HG03103 (cell line): ENCODE data around the gene PCDHA10.
"Not testable (repeated sequence)": the region's sequence is repeated elsewhere in the genome, so short reads cannot be mapped to it uniquely, and the experiment has no call there.

Experiments used
- ATAC-seq: cut with Tn5 transposase; IDR thresholded peaks from one replicate; pipeline ENCODE4 v1.9.1; 2021; ENCODE audit warnings: low read depth; ENCODE audit not compliant: unreplicated experiment

The PCDHA10 gene

DNA sequence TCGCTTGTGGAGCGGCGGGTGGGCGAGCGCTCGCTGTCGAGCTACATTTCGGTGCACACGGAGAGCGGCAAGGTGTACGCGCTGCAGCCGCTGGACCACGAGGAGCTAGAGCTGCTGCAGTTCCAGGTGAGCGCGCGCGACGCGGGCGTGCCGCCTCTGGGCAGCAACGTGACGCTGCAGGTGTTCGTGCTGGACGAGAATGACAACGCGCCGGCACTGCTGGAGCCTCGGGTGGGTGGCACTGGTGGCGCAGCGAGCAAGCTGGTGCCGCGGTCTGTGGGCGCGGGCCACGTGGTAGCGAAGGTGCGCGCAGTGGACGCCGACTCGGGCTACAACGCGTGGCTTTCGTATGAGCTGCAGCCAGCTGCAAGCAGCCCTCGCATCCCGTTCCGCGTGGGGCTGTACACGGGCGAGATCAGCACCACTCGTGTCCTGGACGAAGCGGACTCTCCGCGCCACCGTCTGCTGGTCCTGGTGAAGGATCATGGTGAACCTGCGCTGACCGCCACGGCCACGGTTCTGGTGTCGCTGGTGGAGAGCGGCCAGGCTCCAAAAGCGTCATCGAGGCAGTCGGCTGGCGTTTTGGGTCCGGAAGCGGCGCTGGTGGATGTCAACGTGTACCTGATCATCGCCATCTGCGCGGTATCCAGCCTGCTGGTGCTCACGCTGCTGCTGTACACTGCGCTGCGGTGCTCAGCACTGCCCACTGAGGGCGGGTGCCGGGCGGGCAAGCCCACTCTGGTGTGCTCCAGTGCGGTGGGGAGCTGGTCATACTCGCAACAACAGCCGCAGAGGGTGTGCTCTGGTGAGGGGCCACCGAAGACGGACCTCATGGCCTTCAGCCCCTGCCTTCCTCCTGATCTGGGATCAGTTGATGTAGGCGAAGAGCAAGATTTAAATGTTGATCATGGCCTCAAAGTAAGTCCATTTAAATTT, 12.6 kb upstream of the PCDHA10 start:
- no peak for ATAC-seq

DNA sequence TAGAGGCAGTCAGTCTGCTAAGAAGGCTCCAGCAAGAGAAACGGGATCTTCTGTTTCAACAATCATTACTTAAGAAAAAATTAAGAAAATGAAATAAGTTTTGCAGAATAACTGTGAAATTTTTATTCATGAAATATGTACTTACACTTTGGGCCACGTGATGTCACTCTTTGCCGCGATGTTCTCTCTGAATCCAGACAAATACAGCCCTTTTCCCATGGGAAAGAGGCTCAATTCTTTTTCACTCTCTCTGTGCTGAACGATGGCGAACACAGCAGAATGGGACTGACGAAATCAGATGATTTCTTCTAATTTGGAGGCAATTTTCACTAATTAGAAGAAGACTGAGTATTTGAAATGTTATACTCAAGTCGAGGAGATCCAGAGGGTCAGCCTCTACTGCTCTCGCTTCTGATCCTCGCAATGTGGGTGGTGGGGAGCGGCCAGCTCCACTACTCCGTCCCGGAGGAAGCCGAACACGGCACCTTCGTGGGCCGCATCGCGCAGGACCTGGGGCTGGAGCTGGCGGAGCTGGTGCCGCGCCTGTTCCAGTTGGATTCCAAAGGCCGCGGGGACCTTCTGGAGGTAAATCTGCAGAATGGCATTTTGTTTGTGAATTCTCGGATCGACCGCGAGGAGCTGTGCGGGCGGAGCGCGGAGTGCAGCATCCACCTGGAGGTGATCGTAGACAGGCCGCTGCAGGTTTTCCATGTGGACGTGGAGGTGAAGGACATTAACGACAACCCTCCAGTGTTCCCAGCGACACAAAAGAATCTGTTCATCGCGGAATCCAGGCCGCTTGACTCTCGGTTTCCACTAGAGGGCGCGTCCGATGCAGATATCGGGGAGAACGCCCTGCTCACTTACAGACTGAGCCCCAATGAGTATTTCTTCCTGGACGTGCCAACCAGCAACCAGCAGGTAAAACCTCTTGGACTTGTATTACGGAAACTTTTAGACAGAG, 7.3 kb upstream of the PCDHA10 start, which contains the start of gene PCDHA9:
PCDHA9 (plus strand) TSS at position 244 of the 964 bp plus-strand sequence; CDS start at position 358, 114 bp downstream.
- not testable (repeated sequence) for ATAC-seq

DNA sequence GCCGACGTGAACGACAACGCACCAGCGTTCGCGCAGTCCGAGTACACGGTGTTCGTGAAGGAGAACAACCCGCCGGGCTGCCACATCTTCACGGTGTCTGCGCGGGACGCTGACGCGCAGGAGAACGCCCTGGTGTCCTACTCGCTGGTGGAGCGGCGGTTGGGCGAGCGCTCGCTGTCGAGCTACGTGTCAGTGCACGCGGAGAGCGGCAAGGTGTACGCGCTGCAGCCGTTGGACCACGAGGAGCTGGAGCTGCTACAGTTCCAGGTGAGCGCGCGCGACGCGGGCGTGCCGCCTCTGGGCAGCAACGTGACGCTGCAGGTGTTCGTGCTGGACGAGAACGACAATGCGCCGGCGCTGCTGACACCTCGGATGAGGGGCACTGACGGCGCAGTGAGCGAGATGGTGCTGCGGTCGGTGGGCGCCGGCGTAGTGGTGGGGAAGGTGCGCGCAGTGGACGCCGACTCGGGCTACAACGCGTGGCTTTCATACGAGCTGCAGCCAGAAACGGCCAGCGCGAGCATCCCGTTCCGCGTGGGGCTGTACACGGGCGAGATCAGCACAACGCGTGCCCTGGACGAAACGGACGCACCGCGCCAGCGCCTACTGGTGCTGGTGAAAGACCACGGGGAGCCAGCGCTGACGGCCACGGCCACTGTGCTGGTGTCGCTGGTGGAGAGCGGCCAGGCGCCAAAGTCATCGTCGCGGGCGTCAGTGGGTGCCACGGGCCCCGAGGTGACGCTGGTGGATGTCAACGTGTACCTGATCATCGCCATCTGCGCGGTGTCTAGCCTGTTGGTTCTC, 5.7 kb upstream of the PCDHA10 start:
- ATAC-seq, result not testable (repeated sequence)

DNA sequence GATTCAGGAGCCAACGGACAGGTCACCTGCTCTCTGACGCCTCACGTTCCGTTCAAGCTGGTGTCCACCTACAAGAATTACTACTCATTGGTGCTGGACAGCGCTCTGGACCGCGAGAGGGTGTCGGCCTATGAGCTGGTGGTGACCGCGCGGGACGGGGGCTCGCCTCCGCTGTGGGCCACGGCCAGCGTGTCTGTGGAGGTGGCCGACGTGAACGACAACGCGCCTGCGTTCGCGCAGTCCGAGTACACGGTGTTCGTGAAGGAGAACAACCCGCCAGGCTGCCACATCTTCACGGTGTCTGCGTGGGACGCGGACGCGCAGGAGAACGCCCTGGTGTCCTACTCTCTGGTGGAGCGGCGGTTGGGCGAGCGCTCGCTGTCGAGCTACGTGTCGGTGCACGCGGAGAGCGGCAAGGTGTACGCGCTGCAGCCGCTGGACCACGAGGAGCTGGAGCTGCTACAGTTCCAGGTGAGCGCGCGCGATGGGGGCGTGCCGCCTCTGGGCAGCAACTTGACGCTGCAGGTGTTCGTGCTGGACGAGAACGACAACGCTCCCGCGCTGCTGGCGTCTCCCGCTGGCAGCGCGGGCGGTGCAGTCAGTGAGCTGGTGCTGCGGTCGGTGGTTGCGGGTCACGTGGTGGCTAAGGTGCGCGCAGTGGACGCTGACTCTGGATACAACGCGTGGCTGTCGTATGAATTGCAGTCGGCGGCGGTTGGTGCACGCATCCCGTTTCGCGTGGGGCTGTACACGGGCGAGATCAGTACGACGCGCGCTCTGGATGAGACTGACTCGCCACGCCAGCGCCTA, 1.7 kb downstream of the PCDHA10 start:
- no peak for ATAC-seq

DNA sequence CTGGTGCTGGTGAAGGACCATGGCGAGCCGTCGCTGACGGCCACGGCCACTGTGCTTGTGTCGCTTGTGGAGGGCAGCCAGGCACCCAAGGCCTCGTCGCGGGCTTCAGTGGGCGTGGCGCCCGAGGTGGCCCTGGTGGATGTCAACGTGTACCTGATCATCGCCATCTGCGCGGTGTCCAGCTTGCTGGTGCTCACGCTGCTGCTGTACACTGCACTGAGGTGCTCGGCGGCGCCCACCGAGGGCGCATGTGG, 2.2 kb downstream of the PCDHA10 start:
- ATAC-seq, result no peak

DNA sequence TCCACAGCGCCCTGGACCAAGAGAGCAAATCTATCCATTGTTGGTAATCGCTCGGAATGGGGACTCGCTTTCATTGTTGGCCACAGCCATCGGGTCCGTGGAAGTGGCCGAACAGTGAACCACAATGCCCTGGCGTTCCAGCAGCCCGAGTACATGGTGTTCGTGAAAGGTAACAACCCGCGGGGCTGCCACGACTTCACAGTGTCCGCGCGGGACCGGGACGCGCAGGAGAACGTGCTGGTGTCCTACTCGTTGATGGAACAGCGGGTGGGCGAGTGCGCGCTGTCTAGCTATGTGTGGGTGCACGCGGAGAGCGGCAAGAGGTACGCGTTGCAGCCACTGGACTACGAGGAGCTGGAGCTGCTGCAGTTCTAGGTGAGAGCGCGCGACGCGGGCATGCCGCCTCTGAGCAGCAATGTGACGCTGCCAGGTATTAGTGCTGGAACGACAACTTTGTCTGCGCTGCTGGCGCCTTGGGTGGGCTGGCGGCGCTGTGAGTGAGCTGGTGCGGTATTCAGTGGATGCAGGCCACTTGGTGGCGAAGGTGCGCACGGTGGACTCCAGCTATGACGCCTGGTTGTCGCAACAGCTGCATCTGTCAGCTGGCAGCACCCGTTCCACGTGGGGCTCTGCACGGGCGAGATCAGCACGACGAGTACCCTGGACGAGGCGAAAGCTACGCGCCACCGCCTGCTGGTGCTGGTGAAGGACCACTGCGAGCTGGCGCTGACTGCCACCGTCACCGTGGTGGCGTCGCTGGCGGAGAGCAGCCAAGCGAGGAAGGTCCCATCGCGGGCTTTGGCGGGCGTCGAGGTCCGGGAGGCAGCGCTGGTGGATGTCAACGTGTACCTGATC, 7.0 kb downstream of the PCDHA10 start:
- no peak for ATAC-seq

DNA sequence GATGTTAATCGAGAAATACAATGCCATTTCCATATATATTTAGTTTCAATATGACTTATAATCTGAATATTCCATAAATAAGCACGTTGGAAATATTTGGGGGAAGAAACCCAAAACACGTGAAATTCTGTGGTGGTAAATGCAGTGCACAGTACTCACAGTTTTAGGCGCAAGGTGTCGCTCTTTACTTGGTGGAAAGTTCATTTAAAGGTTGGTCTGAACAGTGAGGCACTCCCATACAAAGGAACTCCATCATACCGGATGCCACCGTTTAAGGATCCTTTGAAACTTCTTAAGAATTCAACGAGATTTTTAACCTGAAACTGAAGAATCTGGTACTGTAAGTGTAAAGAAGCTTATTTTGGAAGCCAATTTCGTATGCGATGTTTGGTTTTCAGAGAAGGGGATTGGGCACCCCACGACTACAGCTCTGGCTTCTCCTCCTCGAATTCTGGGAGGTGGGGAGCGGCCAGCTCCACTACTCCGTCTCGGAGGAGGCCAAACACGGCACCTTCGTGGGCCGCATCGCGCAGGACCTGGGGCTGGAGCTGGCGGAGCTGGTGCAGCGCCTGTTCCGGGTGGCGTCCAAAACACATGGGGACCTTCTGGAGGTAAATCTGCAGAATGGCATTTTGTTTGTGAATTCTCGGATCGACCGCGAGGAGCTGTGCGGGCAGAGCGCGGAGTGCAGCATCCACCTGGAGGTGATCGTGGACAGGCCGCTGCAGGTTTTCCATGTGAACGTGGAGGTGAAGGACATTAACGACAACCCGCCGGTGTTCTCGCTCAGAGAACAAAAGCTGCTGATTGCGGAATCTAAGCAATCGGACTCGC, 13.2 kb downstream of the PCDHA10 start, which contains the start of gene PCDHA11:
PCDHA11 (plus strand) TSS at position 237 of the 834 bp plus-strand sequence; CDS start at position 384, 147 bp downstream.
- ATAC-seq, result no peak

DNA sequence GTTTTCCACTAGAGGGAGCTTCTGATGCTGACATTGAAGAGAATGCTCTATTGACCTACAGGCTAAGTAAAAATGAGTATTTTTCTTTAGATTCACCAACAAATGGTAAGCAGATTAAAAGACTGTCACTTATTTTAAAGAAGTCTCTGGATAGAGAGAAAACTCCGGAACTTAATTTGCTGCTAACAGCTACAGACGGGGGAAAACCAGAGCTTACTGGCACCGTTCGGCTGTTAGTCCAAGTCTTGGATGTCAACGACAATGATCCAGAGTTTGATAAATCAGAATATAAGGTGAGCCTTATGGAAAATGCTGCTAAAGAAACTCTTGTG, 13.8 kb downstream of the PCDHA10 start:
- ATAC-seq, result no peak

DNA sequence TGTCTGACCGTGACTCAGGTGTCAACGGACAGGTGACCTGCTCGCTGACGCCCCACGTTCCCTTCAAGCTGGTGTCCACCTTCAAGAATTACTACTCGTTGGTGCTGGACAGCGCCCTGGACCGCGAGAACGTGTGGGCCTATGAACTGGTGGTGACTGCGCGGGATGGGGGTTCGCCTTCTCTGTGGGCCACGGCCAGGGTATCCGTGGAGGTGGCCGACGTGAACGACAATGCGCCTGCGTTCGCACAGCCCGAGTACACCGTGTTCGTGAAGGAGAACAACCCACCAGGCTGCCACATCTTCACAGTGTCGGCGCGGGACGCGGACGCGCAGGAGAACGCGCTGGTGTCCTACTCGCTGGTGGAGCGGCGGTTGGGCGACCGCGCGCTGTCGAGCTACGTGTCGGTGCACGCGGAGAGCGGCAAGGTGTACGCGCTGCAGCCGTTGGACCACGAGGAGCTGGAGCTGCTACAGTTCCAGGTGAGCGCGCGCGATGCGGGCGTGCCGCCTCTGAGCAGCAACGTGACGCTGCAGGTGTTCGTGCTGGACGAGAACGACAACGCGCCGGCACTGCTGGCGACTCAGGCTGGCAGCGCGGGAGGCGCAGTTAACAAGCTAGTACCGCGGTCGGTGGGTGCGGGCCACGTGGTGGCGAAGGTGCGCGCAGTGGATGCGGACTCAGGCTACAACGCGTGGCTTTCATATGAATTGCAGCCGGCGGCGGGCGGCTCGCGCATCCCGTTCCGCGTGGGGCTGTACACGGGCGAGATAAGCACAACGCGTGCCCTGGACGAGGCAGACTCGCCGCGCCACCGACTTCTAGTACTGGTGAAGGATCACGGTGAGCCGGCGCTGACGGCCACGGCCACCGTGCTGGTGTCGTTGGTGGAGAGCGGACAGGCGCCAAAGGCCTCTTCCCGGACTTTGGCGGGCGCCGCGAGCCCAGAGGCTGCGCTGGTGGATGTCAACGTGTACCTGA, 14.8 kb downstream of the PCDHA10 start:
- no peak for ATAC-seq

DNA sequence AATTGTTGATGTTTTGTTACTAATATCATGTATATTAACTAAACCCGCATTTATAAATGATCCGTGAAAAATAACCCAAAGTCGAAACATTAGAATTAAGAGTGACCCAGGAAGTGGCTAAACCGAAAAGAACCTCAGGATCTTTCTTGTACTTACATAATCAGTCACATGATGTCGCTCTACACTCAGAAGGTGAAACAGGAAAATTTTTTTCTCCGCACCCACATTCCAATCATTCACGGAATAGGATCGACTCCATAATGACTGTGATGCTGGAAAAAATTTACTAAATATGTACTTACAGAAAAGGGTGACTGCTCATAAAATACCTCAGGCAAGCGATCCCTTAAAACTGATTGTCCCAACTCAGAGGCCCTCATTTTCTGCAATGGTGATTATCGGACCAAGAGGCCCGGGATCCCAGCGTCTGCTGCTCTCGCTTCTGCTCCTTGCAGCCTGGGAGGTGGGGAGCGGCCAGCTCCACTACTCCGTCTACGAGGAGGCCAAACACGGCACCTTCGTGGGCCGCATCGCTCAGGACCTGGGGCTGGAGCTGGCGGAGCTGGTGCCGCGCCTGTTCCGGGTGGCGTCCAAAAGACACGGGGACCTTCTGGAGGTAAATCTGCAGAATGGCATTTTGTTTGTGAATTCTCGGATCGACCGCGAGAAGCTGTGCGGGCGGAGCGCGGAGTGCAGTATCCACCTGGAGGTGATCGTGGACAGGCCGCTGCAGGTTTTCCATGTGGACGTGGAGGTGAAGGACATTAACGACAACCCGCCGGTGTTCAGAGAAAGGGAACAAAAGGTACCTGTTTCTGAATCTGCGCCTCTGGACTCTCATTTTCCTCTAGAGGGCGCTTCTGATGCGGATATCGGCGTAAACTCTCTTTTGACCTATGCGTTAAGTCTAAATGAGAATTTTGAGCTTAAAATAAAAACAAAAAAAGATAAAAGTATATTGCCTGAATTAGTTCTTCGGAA, 19.7 kb downstream of the PCDHA10 start, which contains the start of gene PCDHA12:
PCDHA12 (plus strand) TSS at position 224 of the 981 bp plus-strand sequence; CDS start at position 389, 165 bp downstream.
- no peak for ATAC-seq

DNA sequence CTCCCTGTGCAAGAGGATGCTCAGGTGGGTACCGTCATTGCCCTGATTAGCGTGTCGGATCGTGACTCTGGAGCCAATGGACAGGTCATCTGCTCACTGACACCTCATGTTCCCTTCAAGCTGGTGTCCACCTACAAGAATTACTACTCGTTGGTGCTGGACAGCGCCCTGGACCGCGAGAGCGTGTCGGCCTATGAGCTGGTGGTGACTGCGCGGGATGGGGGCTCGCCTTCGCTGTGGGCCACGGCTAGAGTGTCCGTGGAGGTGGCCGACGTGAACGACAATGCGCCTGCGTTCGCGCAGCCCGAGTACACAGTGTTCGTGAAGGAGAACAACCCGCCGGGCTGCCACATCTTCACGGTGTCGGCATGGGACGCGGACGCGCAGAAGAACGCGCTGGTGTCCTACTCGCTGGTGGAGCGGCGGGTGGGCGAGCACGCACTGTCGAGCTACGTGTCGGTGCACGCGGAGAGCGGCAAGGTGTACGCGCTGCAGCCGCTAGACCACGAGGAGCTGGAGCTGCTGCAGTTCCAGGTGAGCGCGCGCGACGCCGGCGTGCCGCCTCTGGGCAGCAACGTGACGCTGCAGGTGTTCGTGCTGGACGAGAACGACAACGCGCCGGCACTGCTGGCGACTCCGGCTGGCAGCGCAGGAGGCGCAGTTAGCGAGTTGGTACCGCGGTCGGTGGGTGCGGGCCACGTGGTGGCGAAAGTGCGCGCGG, 21.0 kb downstream of the PCDHA10 start:
- ATAC-seq, result not testable (repeated sequence)

DNA sequence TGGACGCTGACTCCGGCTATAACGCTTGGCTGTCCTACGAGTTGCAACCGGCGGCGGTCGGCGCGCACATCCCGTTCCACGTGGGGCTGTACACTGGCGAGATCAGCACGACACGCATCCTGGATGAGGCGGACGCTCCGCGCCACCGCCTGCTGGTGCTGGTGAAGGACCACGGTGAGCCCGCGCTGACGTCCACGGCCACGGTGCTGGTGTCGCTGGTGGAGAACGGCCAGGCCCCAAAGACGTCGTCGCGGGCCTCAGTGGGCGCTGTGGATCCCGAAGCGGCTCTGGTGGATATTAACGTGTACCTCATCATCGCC, 21.5 kb downstream of the PCDHA10 start:
- no peak for ATAC-seq

DNA sequence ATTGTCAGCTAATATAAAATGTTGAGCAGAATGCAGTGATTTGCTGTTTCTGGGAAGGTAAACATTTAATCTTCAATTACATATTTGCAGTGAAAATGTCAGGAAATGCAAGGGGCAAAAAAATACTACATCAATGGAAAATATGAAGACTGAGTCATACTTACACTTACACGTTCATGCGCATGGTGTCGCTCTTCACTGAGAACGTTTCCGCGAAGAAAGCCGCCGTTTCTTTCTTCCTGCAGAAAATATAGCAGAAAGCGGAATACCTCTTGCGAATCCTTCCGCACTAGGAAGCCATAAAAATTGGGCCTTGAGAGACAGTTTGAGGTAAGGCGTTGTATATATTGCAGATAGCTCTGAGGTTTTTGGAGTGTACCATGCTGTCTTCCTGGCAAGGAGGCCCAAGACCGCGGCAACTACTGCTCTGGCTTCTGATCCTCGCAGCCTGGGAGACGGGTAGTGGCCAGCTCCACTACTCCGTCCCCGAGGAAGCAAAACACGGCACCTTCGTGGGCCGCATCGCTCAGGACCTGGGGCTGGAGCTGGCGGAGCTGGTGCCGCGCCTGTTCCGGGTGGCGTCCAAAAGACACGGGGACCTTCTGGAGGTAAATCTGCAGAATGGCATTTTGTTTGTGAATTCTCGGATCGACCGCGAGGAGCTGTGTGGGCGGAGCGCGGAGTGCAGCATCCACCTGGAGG, 26.3 kb downstream of the PCDHA10 start, which contains the start of gene PCDHA13:
PCDHA13 (plus strand) TSS at position 236 of the 702 bp plus-strand sequence; CDS start at position 381, 145 bp downstream.
- no peak for ATAC-seq

DNA sequence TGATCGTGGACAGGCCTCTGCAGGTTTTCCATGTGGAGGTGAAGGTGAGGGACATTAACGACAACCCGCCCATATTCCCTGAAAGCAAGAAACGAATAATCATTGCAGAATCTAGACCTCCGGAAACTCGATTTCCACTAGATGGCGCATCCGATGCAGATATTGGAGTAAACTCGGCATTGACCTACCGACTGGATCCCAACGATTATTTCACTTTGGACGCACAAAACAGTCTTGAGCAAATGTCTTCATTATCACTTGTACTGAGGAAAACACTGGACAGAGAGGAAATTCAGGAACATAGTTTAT, 26.8 kb downstream of the PCDHA10 start:
- no peak for ATAC-seq
